Spleen (tissue), 11 donors: ENCODE data around the gene GRPR. TPM values are rescaled to one million over a fixed set of nuclear protein-coding genes. Genes with fewer than 3 reads are reported as not detected.

Source experiments
- DNase-seq: peaks from one replicate; pipeline ENCODE4 v3.0.0-alpha.2; 2020
- H3K27ac ChIP-seq, 8 donors: fragments of 200-600 bp; sonication (generic) in 7 of 8; 1 replicate in 4 of 8; 2 replicates in 4 of 8; pipeline versions ENCODE4 v1.5.0 to v1.8.0; 2016 to 2021; ENCODE audit warnings: inconsistent platforms in 4 of 8, mild to moderate bottlenecking in 4 of 8, moderate library complexity in 1 of 8
- H3K27me3 ChIP-seq, 7 donors: fragments of 200-600 bp; sonication (generic) in 6 of 7; replicated peaks in 1 of 7; 1 replicate in 4 of 7; 2 replicates in 3 of 7; pipeline versions ENCODE4 v1.5.0 to v1.8.0; 2016 to 2021; ENCODE audit warnings: inconsistent platforms in 3 of 7, mild to moderate bottlenecking in 1 of 7
- H3K36me3 ChIP-seq, 6 donors: fragments of 200-600 bp; sonication (generic) in 5 of 6; 1 replicate in 4 of 6; 2 replicates in 2 of 6; pipeline versions ENCODE4 v1.5.0 to v1.8.0; 2016 to 2021; ENCODE audit warnings: inconsistent platforms in 2 of 6
- H3K4me1 ChIP-seq, 6 donors: fragments of 200-600 bp; sonication (generic) in 5 of 6; 1 replicate in 3 of 6; 2 replicates in 3 of 6; pipeline versions ENCODE4 v1.5.0 to v1.8.0; 2016 to 2021; ENCODE audit warnings: inconsistent platforms in 3 of 6
- H3K4me3 ChIP-seq, 8 donors: fragments of 200-600 bp; sonication (generic) in 7 of 8; 1 replicate in 4 of 8; 2 replicates in 4 of 8; pipeline versions ENCODE4 v1.5.0 to v1.8.0; 2016 to 2021; ENCODE audit warnings: inconsistent platforms in 4 of 8, mild to moderate bottlenecking in 4 of 8, moderate library complexity in 2 of 8
- H3K9me3 ChIP-seq, 8 donors: fragments of 200-600 bp; sonication (generic) in 7 of 8; 1 replicate in 4 of 8; 2 replicates in 4 of 8; pipeline versions ENCODE4 v1.5.0 to v1.8.0; 2016 to 2021; ENCODE audit warnings: inconsistent platforms in 4 of 8
- CTCF ChIP-seq, 11 experiments: fragments of 200-600 bp in 7 of 11; fragments of 450-650 bp in 4 of 11; sonication (generic) in 4 of 11; IDR thresholded peaks in 8 of 11; conservative IDR thresholded peaks in 3 of 11; 1 replicate in 7 of 11; 2 replicates in 4 of 11; pipeline versions ENCODE4 v1.4.0 to v1.8.0; 2016 to 2021; ENCODE audit warnings: antibody characterized with exemption in 11 of 11, inconsistent platforms in 4 of 11, mild to moderate bottlenecking in 1 of 11
- POLR2A ChIP-seq, 3 donors: fragments of 450-650 bp; IDR thresholded peaks; one replicate each; pipeline ENCODE4 v1.5.1; 2017; ENCODE audit warnings: antibody characterized with exemption in 3 of 3, mild to moderate bottlenecking in 1 of 3
- POLR2AphosphoS5 ChIP-seq, 3 donors: sonication (generic); formaldehyde crosslinking; IDR thresholded peaks; one replicate each; pipeline ENCODE4 v1.5.1; 2017; ENCODE audit warnings: antibody characterized with exemption in 3 of 3
- WGBS, 5 donors: extraction: QIAGEN DNeasy Blood & Tissue Kit in 3 of 5; methylation state at CpG; one replicate each; pipeline versions ENCODE4 v1.1.5 to v1.1.7; 2013 to 2018; 5-methylcytosine and 5-hydroxymethylcytosine counted together
- intact Hi-C: fragments of 100-400 bp; cut with DNase I; formaldehyde crosslinking; loops from one replicate; pipeline ENCODE4 v1.15.0; 2023; ENCODE audit warnings: low total_unique reads
- polyA plus RNA-seq, 3 donors: library from polyadenylated mRNA; stranded (reverse); fragments of 200-250 nt; gene quantifications; one replicate each; pipeline ENCODE4 v1.2.1, GENCODE V29; 2013
- total RNA-seq, 7 donors: library from RNA; depleted of rRNA in 3 of 7; stranded (reverse); fragments of >200 nt in 3 of 7; fragmentation: NEBNext Ultra II Directional in 4 of 7; extraction: Animal tissue kit (Norgen Biotek cat#: 25700) in 4 of 7; gene quantifications; one replicate each; pipeline versions ENCODE4 v1.1.0 to v1.2.1, GENCODE V29; 2016 to 2021
- donor health status: healthy with polysubstance abuse.
- donor health status: DM: no; HTN: no; CAD: no; lungs with moderate emphysema.
- donor health status: DM: no; HTN: no; CAD: no.
- donor health status: Bipolar disorder and iron deficiency.
- donor health status: healthy.
- donor health status: DM: no; HTN: no; CAD: no.
- donor health status: DM: yes; HTN: yes; CAD: no.

The GRPR gene
- total and polyA plus RNA-seq, 10 donors = 0.06 to 0.47 (median 0.23) TPM; not detected in 6

- Histone ChIP-seq H3K9me3 (peaks cover 0 to 8% (median 0%) of the 10 kb centered on the region in 8 donors), H3K4me3 (no peak overlapping the region), H3K36me3 (no peaks in the 10 kb centered on the region), H3K4me1 (no peaks in the 10 kb centered on the region), H3K27ac (no peak overlapping the region), H3K27me3 (peaks cover 0 to 5% (median 0%) of the 10 kb centered on the region in 7 donors)
- 46 to 90% (median 68%) methylated on average over 3 of the region's 3 CpGs for WGBS, 5 donors
- DNase-seq = no peak
- TF ChIP-seq POLR2AphosphoS5 (IDR thresholded peaks at IDR 0.05) (no peak), CTCF (IDR thresholded peaks at IDR 0.05 in 8 of 11, conservative IDR thresholded peaks at IDR 0.05 in 3 of 11) (no peak), POLR2A (IDR thresholded peaks at IDR 0.05) (no peak)
- intact Hi-C loops = no loop called here
These were observed 27.2 kb upstream of the GRPR start for GRCh38 chrX:16096141-16096540.

GRCh38 chrX:16100673-16101072 lies 22.7 kb upstream of the GRPR start:
- Histone ChIP-seq H3K4me1 (no peaks in the 10 kb centered on the region), H3K27me3 (peaks cover 0 to 5% (median 0%) of the 10 kb centered on the region in 7 donors), H3K36me3 (no peaks in the 10 kb centered on the region), H3K9me3 (peaks cover 0 to 6% (median 0%) of the 10 kb centered on the region in 8 donors), H3K27ac (no peak overlapping the region), H3K4me3 (no peak overlapping the region)
- 65 to 79% (median 67%) methylated on average over 4 of the region's 4 CpGs for WGBS, 5 donors
- intact Hi-C loops = no loop called here
- TF ChIP-seq POLR2A (IDR thresholded peaks at IDR 0.05) = no peak
- no peak for TF ChIP-seq POLR2AphosphoS5 (IDR thresholded peaks at IDR 0.05)
- no peak for TF ChIP-seq CTCF (IDR thresholded peaks at IDR 0.05 in 8 of 11, conservative IDR thresholded peaks at IDR 0.05 in 3 of 11)
- DNase-seq = no peak

GRCh38 chrX:16101581-16101980 lies 21.8 kb upstream of the GRPR start:
- Histone ChIP-seq H3K27me3 (peaks cover 0 to 5% (median 0%) of the 10 kb centered on the region in 7 donors), H3K4me3 (no peak overlapping the region), H3K9me3 (peaks cover 0 to 6% (median 0%) of the 10 kb centered on the region in 8 donors), H3K4me1 (no peaks in the 10 kb centered on the region), H3K36me3 (no peaks in the 10 kb centered on the region), H3K27ac (no peak overlapping the region)
- 66 to 76% (median 74%) methylated on average over 2 of the region's 2 CpGs for WGBS, 5 donors
- intact Hi-C loops = no loop called here
- TF ChIP-seq CTCF (IDR thresholded peaks at IDR 0.05 in 8 of 11, conservative IDR thresholded peaks at IDR 0.05 in 3 of 11) (no peak), POLR2AphosphoS5 (IDR thresholded peaks at IDR 0.05) (no peak), POLR2A (IDR thresholded peaks at IDR 0.05) (no peak)
- DNase-seq = no peak

GRCh38 chrX:16103625-16104024 lies 19.7 kb upstream of the GRPR start:
- intact Hi-C loops = no loop called here
- no peak for DNase-seq
- Histone ChIP-seq H3K36me3 (no peaks in the 10 kb centered on the region), H3K27ac (no peak overlapping the region), H3K27me3 (peaks cover 0 to 5% (median 0%) of the 10 kb centered on the region in 7 donors), H3K4me1 (no peaks in the 10 kb centered on the region), H3K4me3 (no peak overlapping the region), H3K9me3 (peaks cover 0 to 6% (median 0%) of the 10 kb centered on the region in 8 donors)
- WGBS, 5 donors = 77 to 90% (median 87%) methylated on average over 4 of the region's 4 CpGs
- TF ChIP-seq POLR2A (IDR thresholded peaks at IDR 0.05) = no peak
- TF ChIP-seq CTCF (IDR thresholded peaks at IDR 0.05 in 8 of 11, conservative IDR thresholded peaks at IDR 0.05 in 3 of 11) = no peak
- TF ChIP-seq POLR2AphosphoS5 (IDR thresholded peaks at IDR 0.05) = no peak
